Neural cell (in vitro differentiated cells): ENCODE data around the gene ABHD2. TPM values are rescaled to one million over a fixed set of nuclear protein-coding genes. Genes with fewer than 3 reads are reported as not detected.

Experiments used
- H2AFZ ChIP-seq: fragments of 200-600, 300-800 bp; sonication (generic), shearing (Covaris generic); 2 replicates; pipeline ENCODE4 v1.6.0; 2014; ENCODE audit warnings: low read depth, mild to moderate bottlenecking, antibody characterized with exemption, low read length, moderate library complexity
- H3F3A ChIP-seq: fragments of 200-600 bp; shearing (Covaris generic); 2 replicates; pipeline ENCODE4 v1.6.1; 2016; ENCODE audit warnings: mild to moderate bottlenecking, moderate library complexity, mixed read lengths, antibody characterized with exemption, low read length; ENCODE audit not compliant: insufficient read depth, poor library complexity, severe bottlenecking
- H3K27ac ChIP-seq: fragments of 200-600, 300-800 bp; sonication (generic), shearing (Covaris generic); 2 replicates; pipeline ENCODE4 v1.5.1; 2014; ENCODE audit warnings: mild to moderate bottlenecking, low read length, moderate library complexity
- H3K27me3 ChIP-seq: fragments of 300-800, 200-600 bp; sonication (generic), shearing (Covaris generic); 2 replicates; pipeline ENCODE4 v1.6.0; 2014; ENCODE audit warnings: mild to moderate bottlenecking, low read depth, low read length, moderate library complexity; ENCODE audit not compliant: insufficient read depth
- H3K36me3 ChIP-seq: fragments of 300-800, 200-600 bp; sonication (generic), shearing (Covaris generic); 2 replicates; pipeline ENCODE4 v1.5.1; 2014; ENCODE audit warnings: mild to moderate bottlenecking, antibody characterized with exemption, low read length, moderate library complexity; ENCODE audit not compliant: insufficient read depth
- H3K4me2 ChIP-seq: fragments of 300-800, 200-600 bp; sonication (generic), shearing (Covaris generic); 2 replicates; pipeline ENCODE4 v1.6.0; 2014; ENCODE audit warnings: mild to moderate bottlenecking, low read length
- H3K4me3 ChIP-seq: fragments of 300-800, 200-600 bp; sonication (generic), shearing (Covaris generic); 2 replicates; pipeline ENCODE4 v1.5.1; 2014; ENCODE audit warnings: mild to moderate bottlenecking, low read length, moderate library complexity
- H3K79me2 ChIP-seq: fragments of 200-600 bp; shearing (Covaris generic); replicated peaks from 2 replicates; pipeline ENCODE4 v1.6.0; 2014; ENCODE audit warnings: mild to moderate bottlenecking, low read length, moderate library complexity; ENCODE audit not compliant: insufficient read depth
- H3K9ac ChIP-seq: fragments of 300-800, 200-600 bp; sonication (generic), shearing (Covaris generic); 2 replicates; pipeline ENCODE4 v1.6.1; 2016; ENCODE audit warnings: mild to moderate bottlenecking, low read length, mixed read lengths
- H3K9me2 ChIP-seq: fragments of 200-600 bp; shearing (Covaris generic); 2 replicates; pipeline ENCODE4 v1.6.1; 2016; ENCODE audit warnings: mild to moderate bottlenecking, low read length, mixed read lengths; ENCODE audit not compliant: insufficient read depth
- H3K9me3 ChIP-seq: fragments of 200-600, 300-800 bp; sonication (generic), shearing (Covaris generic); 2 replicates; pipeline ENCODE4 v1.6.1; 2016; ENCODE audit warnings: mild to moderate bottlenecking, mixed run types, low read length, moderate library complexity, mixed read lengths
- H4K20me1 ChIP-seq: fragments of 200-600 bp; shearing (Covaris generic); 2 replicates; pipeline ENCODE4 v1.6.1; 2016; ENCODE audit warnings: mild to moderate bottlenecking, mixed run types; ENCODE audit not compliant: insufficient read depth
- EP300 ChIP-seq: fragments of 450-650 bp; conservative IDR thresholded peaks from 2 replicates; pipeline ENCODE4 v1.6.1; 2014; ENCODE audit warnings: antibody characterized with exemption, mild to moderate bottlenecking, moderate library complexity; ENCODE audit not compliant: poor library complexity, severe bottlenecking
- EZH2 ChIP-seq: fragments of 200-600, 300-800 bp; shearing (Covaris generic), sonication (generic); IDR thresholded peaks from 2 replicates; pipeline ENCODE4 v1.6.1; 2014; ENCODE audit warnings: antibody characterized with exemption, low read length, borderline replicate concordance, mild to moderate bottlenecking; ENCODE audit not compliant: insufficient read depth, poor library complexity, severe bottlenecking
- MXI1 ChIP-seq: fragments of 450-650 bp; conservative IDR thresholded peaks from 2 replicates; pipeline ENCODE4 v1.6.1; 2014; ENCODE audit warnings: antibody characterized with exemption, mild to moderate bottlenecking; ENCODE audit not compliant: poor library complexity, severe bottlenecking
- POLR2AphosphoS5 ChIP-seq: IDR thresholded peaks from 2 replicates; pipeline ENCODE4 v1.6.1; 2012
- RAD21 ChIP-seq: fragments of 450-650 bp; conservative IDR thresholded peaks from 2 replicates; pipeline ENCODE4 v1.6.1; 2014; ENCODE audit warnings: antibody characterized with exemption, mild to moderate bottlenecking, moderate library complexity
- REST ChIP-seq: IDR thresholded peaks from 2 replicates; pipeline ENCODE4 v1.6.1; 2012; ENCODE audit warnings: borderline replicate concordance
- SMC3 ChIP-seq: fragments of 450-650 bp; conservative IDR thresholded peaks from 2 replicates; pipeline ENCODE4 v1.6.1; 2014; ENCODE audit warnings: antibody characterized with exemption, mild to moderate bottlenecking, moderate library complexity; ENCODE audit not compliant: poor library complexity
- TAF1 ChIP-seq: IDR thresholded peaks from 2 replicates; pipeline ENCODE4 v1.6.1; 2012; ENCODE audit warnings: low read depth
- polyA plus RNA-seq: library from polyadenylated mRNA; depleted of rRNA; stranded (reverse); fragments of >200 nt; gene quantifications from 2 replicates; pipeline ENCODE4 v1.2.3, GENCODE V29; 2014
- TF ChIP-seq, protein P1 (sequence below): fragments of 450-650 bp; IDR thresholded peaks from 2 replicates; pipeline ENCODE4 v1.5.1; 2014; ENCODE audit warnings: antibody characterized with exemption, mild to moderate bottlenecking, moderate library complexity; ENCODE audit not compliant: poor library complexity, severe bottlenecking

ABHD2 gene
- polyA plus RNA-seq, 1 donor from 2014 or later = 19.0 TPM

- Histone ChIP-seq H4K20me1 (no peaks in the 10 kb centered on the region), H3K9me3 (no peaks in the 10 kb centered on the region), H3F3A (no peaks in the 10 kb centered on the region), H2AFZ (no peak overlapping the region), H3K36me3 (peaks cover 6% of the 10 kb centered on the region), H3K27me3 (no peaks in the 10 kb centered on the region), H3K4me3 (no peak overlapping the region), H3K79me2 (no peaks in the 10 kb centered on the region), H3K9me2 (no peaks in the 10 kb centered on the region), H3K4me2 (no peak overlapping the region), H3K27ac (no peak overlapping the region), H3K9ac (no peak overlapping the region)
- no peak for TF ChIP-seq MXI1
- TF ChIP-seq SMC3 = no peak
- no peak for TF ChIP-seq REST
- TF ChIP-seq POLR2AphosphoS5 = no peak
- no peak for TF ChIP-seq EP300
- TF ChIP-seq EZH2 = no peak
- no peak for TF ChIP-seq RAD21
- TF ChIP-seq TAF1 = no peak
- TF ChIP-seq, protein P1, sequence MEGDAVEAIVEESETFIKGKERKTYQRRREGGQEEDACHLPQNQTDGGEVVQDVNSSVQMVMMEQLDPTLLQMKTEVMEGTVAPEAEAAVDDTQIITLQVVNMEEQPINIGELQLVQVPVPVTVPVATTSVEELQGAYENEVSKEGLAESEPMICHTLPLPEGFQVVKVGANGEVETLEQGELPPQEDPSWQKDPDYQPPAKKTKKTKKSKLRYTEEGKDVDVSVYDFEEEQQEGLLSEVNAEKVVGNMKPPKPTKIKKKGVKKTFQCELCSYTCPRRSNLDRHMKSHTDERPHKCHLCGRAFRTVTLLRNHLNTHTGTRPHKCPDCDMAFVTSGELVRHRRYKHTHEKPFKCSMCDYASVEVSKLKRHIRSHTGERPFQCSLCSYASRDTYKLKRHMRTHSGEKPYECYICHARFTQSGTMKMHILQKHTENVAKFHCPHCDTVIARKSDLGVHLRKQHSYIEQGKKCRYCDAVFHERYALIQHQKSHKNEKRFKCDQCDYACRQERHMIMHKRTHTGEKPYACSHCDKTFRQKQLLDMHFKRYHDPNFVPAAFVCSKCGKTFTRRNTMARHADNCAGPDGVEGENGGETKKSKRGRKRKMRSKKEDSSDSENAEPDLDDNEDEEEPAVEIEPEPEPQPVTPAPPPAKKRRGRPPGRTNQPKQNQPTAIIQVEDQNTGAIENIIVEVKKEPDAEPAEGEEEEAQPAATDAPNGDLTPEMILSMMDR = no peak
Measured at GRCh38 chr15:89157918-89158564, 69.8 kb downstream of the ABHD2 start.

- Histone ChIP-seq H3K9ac (no peak overlapping the region), H3K4me2 (no peak overlapping the region), H3K27me3 (no peaks in the 10 kb centered on the region), H3K9me2 (no peaks in the 10 kb centered on the region), H4K20me1 (no peaks in the 10 kb centered on the region), H3K9me3 (no peaks in the 10 kb centered on the region), H2AFZ (no peak overlapping the region), H3K27ac (no peak overlapping the region), H3F3A (no peaks in the 10 kb centered on the region), H3K4me3 (no peak overlapping the region), H3K79me2 (no peaks in the 10 kb centered on the region), H3K36me3 (no peaks in the 10 kb centered on the region)
- TF ChIP-seq EP300 (no peak), RAD21 (no peak), SMC3 (no peak), MXI1 (no peak), EZH2 (no peak), POLR2AphosphoS5 (no peak), REST (no peak), TAF1 (no peak)
- TF ChIP-seq, protein P1 = no peak
Measured at GRCh38 chr15:89161666-89162065, 73.4 kb downstream of the ABHD2 start.
